ENCODE results near the gene CDH3.

CDH3 gene

GRCh38 chr16:68685685-68686478, 40.8 kb downstream of the CDH3 start:
- H3K27ac ChIP-seq = no peak overlapping the region
- TF ChIP-seq CTCF (conservative IDR thresholded peaks at IDR 0.05) = no peak
- TF ChIP-seq ZFX (IDR thresholded peaks at IDR 0.05) = no peak

DNA sequence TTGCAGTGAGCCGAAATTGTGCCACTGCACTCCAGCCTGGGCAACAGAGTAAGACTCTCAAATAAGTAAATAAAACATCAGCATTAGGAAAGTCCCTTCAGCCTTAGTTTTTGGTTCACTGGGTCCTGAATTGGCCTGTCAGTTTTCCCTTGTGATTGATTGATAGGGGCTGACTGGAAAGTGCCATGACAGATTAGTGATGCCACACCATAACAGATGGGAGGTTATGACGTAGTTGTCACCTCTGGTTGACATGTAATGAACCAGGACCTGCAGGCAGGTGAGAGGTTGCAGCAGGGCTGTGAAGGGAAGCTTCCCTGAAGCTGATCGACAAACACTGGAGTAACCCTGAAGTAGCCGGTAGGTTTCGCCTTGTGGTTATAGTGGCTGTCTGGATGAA, 41.8 kb downstream of the CDH3 start:
- TF ChIP-seq CTCF (conservative IDR thresholded peaks at IDR 0.05) = no peak
- no peak for TF ChIP-seq ZFX (IDR thresholded peaks at IDR 0.05)
- H3K27ac ChIP-seq = no peak overlapping the region

DNA sequence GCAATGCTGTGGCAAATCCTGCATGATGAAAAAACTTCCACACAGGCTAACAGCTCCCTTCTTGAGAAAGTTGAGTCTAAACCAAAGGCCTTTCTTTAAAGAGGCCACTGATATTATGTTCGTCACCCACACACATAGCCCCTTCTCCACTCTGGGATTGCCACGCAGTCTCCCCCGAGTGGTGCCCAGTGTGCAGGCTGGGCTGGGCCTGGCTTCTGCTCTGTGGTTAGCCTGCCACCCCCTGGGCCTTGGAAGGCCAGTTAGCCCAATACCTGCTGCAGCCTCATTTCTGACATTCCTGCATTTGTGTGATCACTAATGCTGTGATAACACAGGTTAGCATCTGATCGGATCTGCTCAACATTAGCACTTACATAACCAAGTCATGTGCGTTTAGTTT, 44.8 kb downstream of the CDH3 start:
- H3K27ac ChIP-seq = no peak overlapping the region
- no peak for TF ChIP-seq CTCF (conservative IDR thresholded peaks at IDR 0.05)
- no peak for TF ChIP-seq ZFX (IDR thresholded peaks at IDR 0.05)

DNA sequence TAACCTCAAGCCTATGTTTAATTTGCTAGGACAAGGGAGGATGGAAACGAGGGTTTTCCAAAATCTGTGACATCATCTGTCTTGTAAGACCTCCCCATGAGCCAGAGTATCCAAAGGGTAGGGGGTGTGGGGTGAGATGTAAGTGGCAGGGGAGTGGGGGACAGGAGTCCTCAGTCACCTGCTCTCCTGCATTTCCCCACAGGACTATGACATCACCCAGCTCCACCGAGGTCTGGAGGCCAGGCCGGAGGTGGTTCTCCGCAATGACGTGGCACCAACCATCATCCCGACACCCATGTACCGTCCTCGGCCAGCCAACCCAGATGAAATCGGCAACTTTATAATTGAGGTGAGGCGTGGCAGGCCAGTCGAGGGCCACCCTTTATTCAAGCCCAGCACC, 50.5 kb downstream of the CDH3 start:
- TF ChIP-seq ZFX (IDR thresholded peaks at IDR 0.05) (no peak), CTCF (conservative IDR thresholded peaks at IDR 0.05) (no peak)

GRCh38 chr16:68696514-68696913, 51.4 kb downstream of the CDH3 start:
- peak; percentile 58 for TF ChIP-seq CTCF (conservative IDR thresholded peaks at IDR 0.05)
- no peak for TF ChIP-seq ZFX (IDR thresholded peaks at IDR 0.05)
- peak overlapping the region; percentile 41; the same call in 1 of the 2 replicates for H3K27ac ChIP-seq

More for the DNA sequence above, 50.5 kb downstream of the CDH3 start:
- no peak overlapping the region for H3K27ac ChIP-seq

- no peak overlapping the region for H3K27ac ChIP-seq
- TF ChIP-seq CTCF (conservative IDR thresholded peaks at IDR 0.05) (no peak), ZFX (IDR thresholded peaks at IDR 0.05) (no peak)
These were observed 53.0 kb downstream of the CDH3 start for GRCh38 chr16:68698091-68698490.

DNA sequence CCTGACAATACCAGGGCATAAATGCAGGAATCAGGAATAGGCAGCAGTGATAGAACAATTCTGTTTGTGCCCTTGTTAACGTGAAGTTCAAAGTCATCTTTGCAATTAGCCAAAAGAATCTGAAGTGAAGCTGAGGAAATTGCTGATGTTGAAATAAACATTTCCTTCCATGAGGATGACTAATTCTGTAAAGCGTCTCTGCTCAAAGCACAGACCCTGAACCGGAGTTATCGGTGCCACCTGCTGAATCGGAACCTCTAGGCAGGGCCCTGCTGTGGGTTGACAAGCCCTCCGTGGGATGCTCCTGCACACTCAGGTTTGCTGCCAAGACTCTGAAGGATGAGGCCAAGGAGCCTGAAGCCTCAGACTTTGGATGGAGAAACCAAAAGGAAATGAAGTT, 55.0 kb downstream of the CDH3 start:
- no peak overlapping the region for H3K27ac ChIP-seq
- TF ChIP-seq ZFX (IDR thresholded peaks at IDR 0.05) (no peak), CTCF (conservative IDR thresholded peaks at IDR 0.05) (no peak)
